ENCODE results near the gene NLGN4X.

NLGN4X gene

GRCh38 chrX:6210230-6210629 lies 18.4 kb downstream of the NLGN4X start:
- no peaks in the 10 kb centered on the region for H3K4me1 ChIP-seq (ENCODE audit: low read length)
- H3K4me2 ChIP-seq (ENCODE audit: low read length): no peak overlapping the region
- no peaks in the 10 kb centered on the region for H3K36me3 ChIP-seq (replicated peaks; ENCODE audit: low read depth, low read length)
- H3K79me2 ChIP-seq (ENCODE audit: low read length): no peaks in the 10 kb centered on the region
- H3K27ac ChIP-seq (ENCODE audit: low read length): no peak overlapping the region
- TF ChIP-seq, protein P1, sequence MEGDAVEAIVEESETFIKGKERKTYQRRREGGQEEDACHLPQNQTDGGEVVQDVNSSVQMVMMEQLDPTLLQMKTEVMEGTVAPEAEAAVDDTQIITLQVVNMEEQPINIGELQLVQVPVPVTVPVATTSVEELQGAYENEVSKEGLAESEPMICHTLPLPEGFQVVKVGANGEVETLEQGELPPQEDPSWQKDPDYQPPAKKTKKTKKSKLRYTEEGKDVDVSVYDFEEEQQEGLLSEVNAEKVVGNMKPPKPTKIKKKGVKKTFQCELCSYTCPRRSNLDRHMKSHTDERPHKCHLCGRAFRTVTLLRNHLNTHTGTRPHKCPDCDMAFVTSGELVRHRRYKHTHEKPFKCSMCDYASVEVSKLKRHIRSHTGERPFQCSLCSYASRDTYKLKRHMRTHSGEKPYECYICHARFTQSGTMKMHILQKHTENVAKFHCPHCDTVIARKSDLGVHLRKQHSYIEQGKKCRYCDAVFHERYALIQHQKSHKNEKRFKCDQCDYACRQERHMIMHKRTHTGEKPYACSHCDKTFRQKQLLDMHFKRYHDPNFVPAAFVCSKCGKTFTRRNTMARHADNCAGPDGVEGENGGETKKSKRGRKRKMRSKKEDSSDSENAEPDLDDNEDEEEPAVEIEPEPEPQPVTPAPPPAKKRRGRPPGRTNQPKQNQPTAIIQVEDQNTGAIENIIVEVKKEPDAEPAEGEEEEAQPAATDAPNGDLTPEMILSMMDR (IDR thresholded peaks at IDR 0.05; ENCODE audit: low read depth, low read length): no peak
- no peak for TF ChIP-seq EZH2phosphoT487 (IDR thresholded peaks at IDR 0.05; ENCODE audit: low read depth)
- no peaks in the 10 kb centered on the region for H4K20me1 ChIP-seq (ENCODE audit: insufficient read depth, low read length)
- H3K27me3 ChIP-seq (ENCODE audit: low read depth, low read length): no peaks in the 10 kb centered on the region
- no peaks in the 10 kb centered on the region for H3K9me3 ChIP-seq (ENCODE audit: insufficient read depth, low read length)
- H2AFZ ChIP-seq (ENCODE audit: low read depth, low read length): no peak overlapping the region
- no peak overlapping the region for H3K4me3 ChIP-seq (ENCODE audit: low read length)
- H3K9ac ChIP-seq (ENCODE audit: low read length): no peak overlapping the region

GRCh38 chrX:6203462-6204215 lies 25.0 kb downstream of the NLGN4X start:
- no peaks in the 10 kb centered on the region for H3K4me1 ChIP-seq (ENCODE audit: low read length)
- no peak overlapping the region for H3K4me2 ChIP-seq (ENCODE audit: low read length)
- H4K20me1 ChIP-seq (ENCODE audit: insufficient read depth, low read length): no peaks in the 10 kb centered on the region
- no peak overlapping the region for H3K27ac ChIP-seq (ENCODE audit: low read length)
- no peaks in the 10 kb centered on the region for H3K36me3 ChIP-seq (replicated peaks; ENCODE audit: low read depth, low read length)
- H3K79me2 ChIP-seq (ENCODE audit: low read length): no peaks in the 10 kb centered on the region
- H3K4me3 ChIP-seq (ENCODE audit: low read length): no peak overlapping the region
- no peak overlapping the region for H2AFZ ChIP-seq (ENCODE audit: low read depth, low read length)
- H3K27me3 ChIP-seq (ENCODE audit: low read depth, low read length): no peaks in the 10 kb centered on the region
- H3K9ac ChIP-seq (ENCODE audit: low read length): no peak overlapping the region
- no peaks in the 10 kb centered on the region for H3K9me3 ChIP-seq (ENCODE audit: insufficient read depth, low read length)
- TF ChIP-seq, protein P1 (IDR thresholded peaks at IDR 0.05; ENCODE audit: low read depth, low read length): no peak
- no peak for TF ChIP-seq EZH2phosphoT487 (IDR thresholded peaks at IDR 0.05; ENCODE audit: low read depth)

DNA sequence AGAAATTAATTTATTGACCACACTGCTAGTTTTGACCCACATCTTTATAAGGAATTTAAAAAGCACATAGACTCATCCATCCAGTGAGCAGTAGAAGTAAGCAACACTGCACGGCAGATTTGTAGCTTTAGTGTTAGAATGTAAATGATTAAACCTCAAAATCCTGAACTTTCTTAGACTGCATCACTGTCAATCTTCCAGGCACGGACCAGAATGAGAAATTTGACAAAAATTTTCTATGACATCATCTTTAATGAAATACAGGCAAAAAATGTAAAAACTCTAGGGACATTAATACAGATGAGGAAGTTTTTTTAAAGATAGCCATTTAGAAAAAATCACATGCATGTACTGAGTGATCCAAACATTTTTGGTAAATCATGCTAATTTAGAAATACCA lies 29.2 kb downstream of the NLGN4X start:
- TF ChIP-seq, protein P1 (IDR thresholded peaks at IDR 0.05; ENCODE audit: low read depth, low read length): no peak
- TF ChIP-seq EZH2phosphoT487 (IDR thresholded peaks at IDR 0.05; ENCODE audit: low read depth): no peak
- Histone ChIP-seq H3K4me1 (ENCODE audit: low read length) (no peaks in the 10 kb centered on the region), H3K4me2 (ENCODE audit: low read length) (no peak overlapping the region), H3K79me2 (ENCODE audit: low read length) (no peaks in the 10 kb centered on the region), H3K4me3 (ENCODE audit: low read length) (no peak overlapping the region), H3K27me3 (ENCODE audit: low read depth, low read length) (no peaks in the 10 kb centered on the region), H2AFZ (ENCODE audit: low read depth, low read length) (no peak overlapping the region), H3K9ac (ENCODE audit: low read length) (no peak overlapping the region), H3K9me3 (ENCODE audit: insufficient read depth, low read length) (no peaks in the 10 kb centered on the region), H4K20me1 (ENCODE audit: insufficient read depth, low read length) (no peaks in the 10 kb centered on the region), H3K36me3 (replicated peaks; ENCODE audit: low read depth, low read length) (no peaks in the 10 kb centered on the region), H3K27ac (ENCODE audit: low read length) (no peak overlapping the region)

- Histone ChIP-seq H3K4me1 (ENCODE audit: low read length) (no peaks in the 10 kb centered on the region), H3K9me3 (ENCODE audit: insufficient read depth, low read length) (no peaks in the 10 kb centered on the region), H3K4me2 (ENCODE audit: low read length) (no peak overlapping the region), H3K27ac (ENCODE audit: low read length) (no peak overlapping the region), H3K36me3 (replicated peaks; ENCODE audit: low read depth, low read length) (no peaks in the 10 kb centered on the region), H3K4me3 (ENCODE audit: low read length) (no peak overlapping the region), H2AFZ (ENCODE audit: low read depth, low read length) (no peak overlapping the region), H3K79me2 (ENCODE audit: low read length) (no peaks in the 10 kb centered on the region), H3K9ac (ENCODE audit: low read length) (no peak overlapping the region), H4K20me1 (ENCODE audit: insufficient read depth, low read length) (no peaks in the 10 kb centered on the region), H3K27me3 (ENCODE audit: low read depth, low read length) (no peaks in the 10 kb centered on the region)
- TF ChIP-seq, protein P1 (IDR thresholded peaks at IDR 0.05; ENCODE audit: low read depth, low read length): no peak
- TF ChIP-seq EZH2phosphoT487 (IDR thresholded peaks at IDR 0.05; ENCODE audit: low read depth): no peak
Measured at GRCh38 chrX:6187256-6187655, 41.4 kb downstream of the NLGN4X start.
